ENCODE measurements around the gene ZBTB7C.
A peak's percentile ranks its signal among the peaks of the same experiment; 100 is the strongest.

The ZBTB7C gene

GRCh38 chr18:48351216-48352050, 57.8 kb downstream of the ZBTB7C start:
- no peak for DNase-seq

GRCh38 chr18:48348739-48349138, 60.4 kb downstream of the ZBTB7C start:
- DNase-seq, result no peak

DNA sequence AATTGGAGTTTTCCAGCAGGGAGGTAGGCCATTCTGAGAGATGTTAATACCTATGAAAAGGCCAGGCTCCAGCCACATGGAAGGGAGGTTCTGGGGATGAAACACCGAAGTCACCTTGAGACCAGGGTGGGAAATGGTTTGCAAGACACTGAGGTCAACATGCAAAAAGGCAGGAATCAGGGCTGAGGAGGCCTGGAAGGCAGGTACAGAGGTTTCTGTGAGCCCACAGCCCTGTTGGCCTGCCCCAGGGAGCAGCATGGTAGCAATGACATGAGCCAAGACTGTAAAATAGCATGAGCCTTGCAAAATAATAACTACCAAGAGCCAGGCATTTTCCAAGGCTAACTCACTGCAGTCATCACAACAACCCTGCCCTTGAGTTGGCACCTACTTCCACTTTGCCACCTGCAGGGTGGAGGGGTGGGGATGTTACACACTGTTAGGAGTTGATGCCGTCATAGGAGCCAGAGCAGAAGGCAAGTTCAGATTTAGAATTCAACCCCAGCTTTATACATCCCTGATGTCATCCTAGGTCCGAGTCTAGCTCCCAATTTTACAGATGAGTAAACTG, 61.3 kb downstream of the ZBTB7C start:
- no peak for DNase-seq

GRCh38 chr18:48345596-48345995, 63.6 kb downstream of the ZBTB7C start:
- DNase-seq, result no peak

GRCh38 chr18:48342581-48342980, 66.6 kb downstream of the ZBTB7C start:
- peak; percentile 23 for DNase-seq

DNA sequence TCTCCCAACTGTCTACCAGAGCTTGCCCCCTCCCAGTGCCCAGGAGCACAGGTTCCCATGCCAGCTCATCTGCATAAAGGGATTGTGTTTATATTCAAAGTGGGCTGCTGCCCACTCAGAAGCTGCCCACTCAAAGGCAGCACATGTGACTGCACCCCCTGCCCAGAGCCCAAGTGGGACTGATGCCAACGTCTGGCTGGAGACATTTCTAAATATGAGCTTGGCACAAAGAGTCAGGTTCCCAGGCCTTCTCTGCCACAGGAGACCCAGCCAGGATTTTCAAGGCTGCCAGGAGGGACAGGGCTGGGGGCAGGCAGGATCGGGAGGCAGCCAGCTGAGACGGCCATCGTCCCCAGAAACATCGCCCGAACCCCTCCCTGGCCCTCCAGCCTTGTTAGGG, 67.1 kb downstream of the ZBTB7C start:
- peak; percentile 73 for DNase-seq

DNA sequence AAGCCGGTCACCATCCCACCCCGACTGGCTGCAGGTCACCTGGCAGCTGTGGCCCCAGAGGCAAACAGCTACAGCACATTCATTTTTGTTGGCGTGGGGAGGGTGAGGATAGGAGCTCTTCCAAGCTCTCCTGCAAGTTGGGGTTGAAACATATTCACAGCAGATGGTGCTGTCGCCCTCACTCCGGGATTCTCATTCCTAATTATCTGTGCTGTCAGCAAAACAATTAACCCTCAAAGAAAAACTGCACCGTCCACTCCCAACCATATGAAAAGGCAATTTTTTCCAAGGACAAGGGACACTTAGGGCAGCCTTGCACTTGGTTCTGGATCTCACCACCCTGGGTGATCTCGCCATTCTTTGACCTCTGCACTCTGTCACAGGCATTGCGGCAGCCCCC, 68.6 kb downstream of the ZBTB7C start:
- DNase-seq, result no peak

- DNase-seq, result no peak
Observed at GRCh38 chr18:48339692-48340091, 69.5 kb downstream of the ZBTB7C start.

DNA sequence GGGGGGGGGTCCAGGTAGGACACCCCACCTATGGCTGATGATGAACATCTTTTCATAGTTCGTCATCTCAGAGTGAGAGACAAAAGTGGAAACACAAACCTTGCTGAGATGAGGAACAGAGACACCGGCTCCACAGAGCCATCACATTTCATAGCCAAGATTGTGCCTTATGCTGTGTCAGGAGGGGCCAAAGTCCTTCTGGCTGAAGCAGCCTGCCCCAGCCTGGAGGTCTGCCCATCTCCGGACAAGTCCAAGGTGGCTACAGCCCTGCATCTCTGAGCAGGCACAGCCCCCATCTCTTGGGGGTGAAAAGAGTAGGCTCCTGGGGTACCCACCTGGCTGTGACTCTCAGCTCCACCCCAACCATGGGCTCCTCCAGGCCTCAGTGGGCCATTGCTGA, 70.3 kb downstream of the ZBTB7C start:
- DNase-seq, result no peak

DNA sequence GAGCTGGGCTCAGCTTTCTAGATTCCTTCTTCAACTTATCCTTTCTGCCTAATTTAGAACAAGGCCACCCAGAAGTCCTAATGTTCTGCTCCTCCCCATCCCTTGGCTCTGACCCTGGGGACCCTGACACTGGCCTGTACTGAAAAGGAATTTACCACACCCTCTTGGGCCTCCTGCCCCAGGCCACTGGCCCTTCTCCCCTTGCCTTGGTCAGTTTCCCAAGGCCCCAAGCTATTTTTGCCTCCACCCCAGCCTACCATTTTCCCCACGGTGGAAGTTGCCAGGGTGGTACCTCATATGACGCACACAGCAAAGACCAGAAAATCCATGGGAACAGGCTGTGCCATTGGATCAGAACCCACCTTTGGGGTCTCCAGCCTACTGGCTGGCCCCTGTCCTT, 72.1 kb downstream of the ZBTB7C start:
- DNase-seq, result no peak

DNA sequence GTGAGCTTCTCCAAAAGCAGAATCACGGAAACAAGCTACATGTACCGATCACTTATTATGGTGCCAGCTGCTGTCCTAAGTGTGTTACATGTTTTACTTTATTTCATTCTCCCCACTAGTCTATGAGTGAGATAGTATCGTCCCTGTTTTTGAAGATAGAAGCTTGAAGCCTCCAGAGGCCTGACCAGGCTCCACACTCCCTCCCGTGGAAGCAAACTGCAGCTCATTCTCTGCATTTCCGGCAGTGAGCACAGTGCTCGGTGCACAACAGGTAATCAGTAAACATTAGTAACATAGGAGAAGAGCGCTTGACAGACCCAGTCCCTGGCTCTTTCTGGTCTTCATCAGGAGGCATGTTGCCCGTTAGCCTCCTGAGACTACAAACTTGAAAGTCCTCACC, 72.9 kb downstream of the ZBTB7C start:
- no peak for DNase-seq

DNA sequence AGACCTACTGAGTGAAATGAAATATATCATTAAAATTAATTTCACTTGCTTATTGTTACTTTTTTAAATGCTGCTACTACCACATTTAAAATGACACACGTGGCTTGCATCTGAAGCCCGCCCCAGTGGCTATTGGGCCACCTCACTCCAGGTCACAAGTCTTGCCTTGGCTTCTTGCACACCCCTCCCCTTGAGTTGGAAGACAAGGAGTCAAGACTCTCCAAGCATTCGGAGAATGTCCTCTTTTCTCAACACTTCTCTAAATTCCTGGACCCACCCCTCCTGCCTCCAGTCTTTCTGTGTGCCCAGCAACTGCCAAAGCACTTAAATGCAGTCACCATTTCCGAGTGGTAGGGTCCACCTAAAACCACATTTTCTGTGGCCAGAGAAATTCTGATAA, 73.4 kb downstream of the ZBTB7C start:
- DNase-seq, result no peak

- no peak for DNase-seq
Observed at GRCh38 chr18:48334845-48335244, 74.3 kb downstream of the ZBTB7C start.

GRCh38 chr18:48333563-48333962, 75.6 kb downstream of the ZBTB7C start:
- no peak for DNase-seq

DNA sequence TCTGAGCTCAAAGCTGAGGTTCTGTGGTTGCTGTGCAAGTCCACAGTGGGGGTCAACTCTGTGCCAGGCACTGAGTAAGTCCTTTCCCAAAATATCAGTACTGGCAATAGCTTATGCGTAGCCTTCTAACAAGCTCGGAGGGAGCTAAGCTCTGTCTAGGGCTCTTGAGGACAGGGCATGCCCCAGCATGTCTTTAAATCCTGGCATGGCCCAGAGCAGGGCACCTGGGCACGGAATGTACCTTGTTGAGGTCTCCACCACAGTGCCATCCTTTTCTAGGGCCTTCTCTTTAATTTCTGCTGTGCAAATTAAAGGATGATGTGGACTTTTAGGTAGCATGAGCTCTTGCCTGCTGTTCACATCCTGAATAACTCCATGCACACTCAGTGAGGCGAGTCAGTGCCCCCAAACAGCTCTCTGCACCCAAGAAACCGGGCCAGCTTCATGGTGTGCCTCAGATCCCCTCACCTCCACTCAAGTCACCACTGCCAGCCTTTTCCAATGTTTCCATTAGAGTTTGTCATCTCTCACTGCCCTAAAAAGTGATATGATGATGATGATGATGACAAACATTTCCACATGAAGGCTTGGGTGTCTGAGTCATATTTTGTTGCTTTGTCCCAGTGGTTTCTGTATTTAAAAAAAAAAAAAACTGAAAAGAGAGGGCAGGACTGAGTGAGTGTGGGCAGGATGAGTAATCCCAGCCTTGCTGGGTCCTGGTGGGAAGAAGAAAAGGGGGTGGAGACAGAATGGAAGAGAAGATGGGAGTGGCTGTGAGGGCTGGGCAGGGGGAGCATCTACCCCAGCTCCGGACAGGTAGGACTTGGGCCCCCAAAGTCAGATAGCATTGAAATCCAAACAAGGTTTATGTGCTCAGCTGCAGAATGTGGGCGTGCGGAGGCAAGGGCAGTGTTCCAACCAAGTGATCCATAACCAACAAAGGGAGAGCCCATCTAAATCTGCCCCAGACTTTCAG, 78.9 kb downstream of the ZBTB7C start:
- DNase-seq, result no peak

- DNase-seq, result no peak
Observed at GRCh38 chr18:48328473-48329210, 80.5 kb downstream of the ZBTB7C start.

DNA sequence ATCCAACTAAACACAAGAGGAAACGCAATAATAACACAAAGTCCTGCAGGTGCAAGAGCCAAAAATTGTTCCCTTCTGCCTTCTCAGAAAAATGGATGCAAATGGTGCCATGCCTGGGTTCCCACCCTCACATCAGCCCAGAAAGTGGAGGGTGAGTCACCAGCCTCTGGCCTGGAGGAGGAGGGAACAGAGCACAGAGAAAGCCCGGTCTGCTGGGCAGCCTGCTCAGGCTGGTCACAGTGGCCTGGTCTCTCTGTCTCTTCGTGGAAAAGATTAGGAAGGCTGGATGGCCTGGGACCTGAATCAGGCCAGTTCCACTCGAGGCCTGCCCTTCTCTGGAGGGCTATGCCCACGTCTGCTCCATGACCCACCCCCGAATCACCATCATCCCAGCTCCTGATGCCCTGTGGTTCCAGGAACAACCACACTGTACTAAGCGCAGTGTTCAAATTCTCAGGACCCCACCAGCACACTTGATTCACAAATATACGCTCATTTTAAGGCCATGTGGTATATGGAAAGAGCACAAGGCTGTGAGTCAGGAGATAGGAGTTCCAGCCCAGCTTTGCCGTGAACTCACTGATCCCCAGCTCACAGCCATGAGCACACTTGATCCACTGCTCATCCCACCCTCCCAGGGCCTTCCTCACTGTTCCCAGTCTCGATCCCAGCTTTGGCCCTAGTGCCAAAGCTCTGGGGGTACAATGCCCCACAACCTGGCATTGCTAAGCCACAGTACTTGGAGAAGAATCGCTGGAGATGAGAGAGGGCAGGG, 82.1 kb downstream of the ZBTB7C start:
- no peak for DNase-seq

DNA sequence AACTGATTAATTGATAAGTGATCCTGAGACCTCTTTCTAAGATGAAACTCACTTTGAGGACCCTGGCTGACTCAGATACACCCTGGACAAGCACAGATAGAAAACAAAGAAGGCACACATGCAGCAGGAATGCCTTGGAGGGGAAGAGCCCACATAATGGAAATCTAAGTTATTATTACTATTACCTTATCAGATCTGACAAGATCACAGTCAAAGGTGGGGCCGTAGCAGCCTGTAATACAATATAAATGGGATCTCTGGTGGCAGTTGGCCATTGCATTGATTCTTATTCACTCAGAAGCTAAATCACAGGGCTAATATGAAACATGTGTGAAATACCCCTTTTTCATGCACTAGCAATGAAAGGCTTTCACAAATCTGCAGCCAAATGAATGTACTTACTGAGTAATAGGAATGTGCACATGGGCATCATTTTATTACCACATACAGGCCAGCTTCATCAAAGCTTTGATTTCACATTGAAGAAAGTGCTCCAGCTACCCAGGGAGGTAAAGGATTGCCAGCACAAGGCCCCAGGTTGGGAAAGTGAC, 84.0 kb downstream of the ZBTB7C start:
- no peak for DNase-seq

GRCh38 chr18:48324651-48325050, 84.5 kb downstream of the ZBTB7C start:
- DNase-seq, result no peak

GRCh38 chr18:48323151-48323550, 86.0 kb downstream of the ZBTB7C start:
- DNase-seq, result no peak

DNA sequence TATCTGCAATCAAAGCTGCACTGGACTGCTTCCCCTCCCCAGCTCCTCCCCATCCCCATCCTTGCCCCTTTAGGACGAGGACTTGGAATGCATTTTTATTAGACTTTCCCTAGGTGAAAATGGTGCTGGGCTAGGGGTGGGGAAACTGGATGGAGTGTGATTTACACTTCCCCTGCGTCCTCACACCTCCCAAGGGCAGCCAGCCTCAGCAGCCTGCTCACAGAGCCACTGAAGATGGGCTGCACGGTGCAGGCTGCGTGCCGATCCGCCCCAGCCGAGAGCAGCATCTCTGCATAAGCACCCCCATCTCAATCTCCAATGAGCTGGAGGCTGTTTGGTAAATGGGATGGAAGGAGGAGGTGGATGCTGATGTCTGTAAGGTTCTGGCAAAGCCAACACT, 87.6 kb downstream of the ZBTB7C start:
- no peak for DNase-seq

GRCh38 chr18:48321121-48321520, 88.1 kb downstream of the ZBTB7C start:
- no peak for DNase-seq

All from midbrain (tissue), 1 donor.